OCI-LY3 (cell line): ENCODE measurements around the gene EIF4E3.

ENCODE experiments used
- CTCF ChIP-seq: fragments of 200-600, 300-600 bp; sonication (generic); IDR thresholded peaks from 2 replicates; pipeline ENCODE4 v1.5.1; 2014; ENCODE audit warnings: antibody characterized with exemption, low read length, low read depth
- EZH2phosphoT487 ChIP-seq: fragments of 200-600 bp; shearing (Covaris generic); IDR thresholded peaks from 2 replicates; pipeline ENCODE4 v1.6.1; 2018; ENCODE audit warnings: antibody characterized with exemption, mixed run types, low read depth

- TF ChIP-seq CTCF (no peak), EZH2phosphoT487 (no peak)
These were observed 77.5 kb downstream of the EIF4E3 start for GRCh38 chr3:71647751-71648150.
